ENCODE data around the gene SLC37A4.
A peak's percentile ranks its signal among the peaks of the same experiment; 100 is the strongest.
"Not testable (repeated sequence)": the region's sequence is repeated elsewhere in the genome, so short reads cannot be mapped to it uniquely, and the experiment has no call there.

SLC37A4 gene

DNA sequence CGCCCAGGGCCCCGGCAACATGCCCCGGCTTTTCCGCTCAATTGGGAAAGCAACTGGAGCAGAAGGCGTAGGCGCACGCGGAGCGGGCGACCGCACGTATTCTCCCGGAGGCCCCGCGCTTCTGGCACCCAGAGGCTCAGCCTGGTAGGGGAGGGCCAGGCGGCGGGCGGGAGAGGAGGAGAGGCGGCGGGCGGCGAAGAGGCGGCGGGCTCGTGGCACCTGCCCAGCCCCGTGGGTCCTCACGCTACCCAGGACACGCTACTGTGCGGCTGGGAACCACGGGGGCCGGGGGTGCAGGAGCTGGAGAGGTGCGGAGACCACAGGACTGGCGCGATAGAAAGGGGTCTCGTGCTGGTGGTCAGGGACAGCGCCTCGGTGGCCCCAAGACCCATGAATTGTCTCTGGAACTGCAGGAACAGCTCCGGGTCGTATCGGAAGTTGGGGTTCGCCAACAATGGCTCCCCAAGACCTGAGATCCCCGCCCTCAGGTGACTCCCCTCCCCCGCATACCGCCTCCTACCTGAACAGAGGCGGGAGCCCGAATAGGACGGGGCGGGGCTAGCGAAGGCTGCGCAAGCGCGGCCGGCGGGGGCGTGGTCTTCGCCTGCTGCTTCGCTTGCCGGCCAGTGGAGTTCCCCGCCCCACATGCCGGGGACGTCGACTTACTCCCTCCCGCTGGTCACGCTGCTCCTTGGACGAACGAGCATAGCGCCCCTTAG is at the start of gene SLC37A4:
SLC37A4 (minus strand) TSS at position 549 of the 719 bp plus-strand sequence.
- DNase-seq (ENCODE audit: low spot score) = peak; percentile 87

DNA sequence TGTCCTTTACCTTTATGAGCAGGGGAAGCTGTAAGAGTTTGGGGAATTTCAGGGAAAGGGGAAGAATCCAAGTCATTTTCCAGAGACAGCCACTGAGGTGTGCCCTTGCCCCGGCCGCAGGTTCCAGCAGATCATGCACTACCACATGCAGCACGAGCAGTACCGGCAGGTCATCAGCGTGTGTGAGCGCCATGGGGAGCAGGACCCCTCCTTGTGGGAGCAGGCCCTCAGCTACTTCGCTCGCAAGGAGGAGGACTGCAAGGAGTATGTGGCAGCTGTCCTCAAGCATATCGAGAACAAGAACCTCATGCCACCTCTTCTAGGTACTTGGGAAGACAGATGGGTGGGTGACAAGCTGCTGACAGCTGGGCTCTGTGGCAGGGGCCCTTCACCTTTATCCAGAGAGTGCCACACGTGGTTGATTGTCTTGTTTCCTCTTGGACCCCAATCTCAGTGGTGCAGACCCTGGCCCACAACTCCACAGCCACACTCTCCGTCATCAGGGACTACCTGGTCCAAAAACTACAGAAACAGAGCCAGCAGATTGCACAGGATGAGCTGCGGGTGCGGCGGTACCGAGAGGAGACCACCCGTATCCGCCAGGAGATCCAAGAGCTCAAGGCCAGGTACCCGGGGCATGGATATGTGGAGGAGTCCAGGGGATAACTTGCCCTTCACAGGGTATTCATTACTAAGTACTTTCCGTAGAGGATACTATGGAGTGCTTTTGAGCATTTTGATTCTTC is 48.2 kb upstream of the SLC37A4 start:
- DNase-seq (ENCODE audit: low spot score) = no peak

DNA sequence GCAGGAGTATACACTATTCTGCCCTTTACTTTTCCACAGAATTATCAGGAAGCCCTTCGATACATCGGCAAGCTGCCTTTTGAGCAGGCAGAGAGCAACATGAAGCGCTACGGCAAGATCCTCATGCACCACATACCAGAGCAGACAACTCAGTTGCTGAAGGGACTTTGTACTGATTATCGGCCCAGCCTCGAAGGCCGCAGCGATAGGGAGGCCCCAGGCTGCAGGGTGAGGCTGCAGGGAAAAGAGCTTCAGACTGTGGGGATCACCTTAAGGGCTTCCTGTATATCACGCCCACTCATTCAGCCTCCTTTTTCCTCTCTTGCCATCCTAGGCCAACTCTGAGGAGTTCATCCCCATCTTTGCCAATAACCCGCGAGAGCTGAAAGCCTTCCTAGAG is 47.2 kb upstream of the SLC37A4 start:
- DNase-seq (ENCODE audit: low spot score) = no peak

DNA sequence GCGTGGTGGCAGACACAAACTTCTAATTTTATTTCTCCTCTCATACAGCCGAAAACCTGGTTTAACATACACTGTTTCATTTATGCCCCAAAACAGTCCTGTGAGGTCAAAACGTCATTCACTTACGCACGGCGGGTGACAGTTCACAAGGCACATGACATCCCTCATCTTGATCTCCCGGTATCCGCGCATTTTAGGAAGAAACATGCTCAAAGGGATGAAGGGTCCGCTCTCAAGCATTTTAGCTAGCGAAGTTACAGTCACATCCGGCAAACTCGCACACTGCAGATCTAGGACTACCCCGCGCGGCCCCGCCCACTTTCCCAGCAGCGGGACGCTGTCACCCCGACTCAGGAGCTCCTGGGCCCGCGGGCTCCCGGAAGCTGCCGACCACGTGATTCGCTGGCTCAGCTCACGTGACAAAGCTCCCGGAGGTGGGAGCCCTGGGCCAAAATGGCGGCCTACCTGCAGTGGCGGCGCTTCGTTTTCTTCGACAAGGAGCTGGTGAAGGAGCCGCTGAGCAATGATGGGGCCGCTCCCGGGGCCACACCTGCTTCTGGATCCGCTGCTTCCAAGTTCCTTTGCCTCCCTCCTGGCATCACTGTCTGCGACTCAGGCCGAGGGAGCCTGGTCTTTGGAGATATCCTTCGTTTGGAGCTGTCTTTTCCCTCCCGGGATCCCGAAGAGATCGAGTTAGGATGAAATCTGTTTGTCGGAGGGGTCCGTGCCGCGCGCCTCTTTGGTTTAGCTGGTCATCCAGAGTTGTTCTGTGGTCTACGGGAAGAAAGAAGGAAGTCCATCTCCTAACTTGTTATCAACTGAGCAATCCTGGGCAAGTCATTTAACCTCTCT is 36.9 kb upstream of the SLC37A4 start, which contains the start of gene VPS11:
VPS11 (plus strand) TSS at position 448 of the 852 bp plus-strand sequence; CDS start at position 454, 6 bp downstream.
- DNase-seq (ENCODE audit: low spot score) = peak; percentile 98

- DNase-seq (ENCODE audit: low spot score) = peak; percentile 43
Observed at GRCh38 chr11:119065369-119065768, 34.7 kb upstream of the SLC37A4 start.

DNA sequence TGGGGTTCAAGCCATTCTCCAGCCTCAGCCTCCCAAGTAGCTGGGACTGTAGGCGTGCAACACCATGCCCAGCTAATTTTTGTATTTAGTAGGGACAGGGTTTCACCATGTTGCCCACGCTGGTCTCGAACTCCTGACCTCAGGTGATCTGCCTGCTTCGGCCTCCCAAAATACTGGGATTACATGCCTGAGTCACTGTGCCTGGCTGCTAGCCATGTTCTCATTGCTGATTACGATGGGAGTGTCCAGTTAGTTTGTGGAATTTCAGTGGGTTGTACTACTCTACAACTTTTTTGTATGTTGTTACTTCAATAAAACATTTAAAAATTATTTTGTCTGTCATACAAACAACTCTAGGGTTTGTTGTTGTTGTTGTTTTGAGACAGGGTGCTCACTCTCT is 32.1 kb upstream of the SLC37A4 start:
- no peak for DNase-seq (ENCODE audit: low spot score)

DNA sequence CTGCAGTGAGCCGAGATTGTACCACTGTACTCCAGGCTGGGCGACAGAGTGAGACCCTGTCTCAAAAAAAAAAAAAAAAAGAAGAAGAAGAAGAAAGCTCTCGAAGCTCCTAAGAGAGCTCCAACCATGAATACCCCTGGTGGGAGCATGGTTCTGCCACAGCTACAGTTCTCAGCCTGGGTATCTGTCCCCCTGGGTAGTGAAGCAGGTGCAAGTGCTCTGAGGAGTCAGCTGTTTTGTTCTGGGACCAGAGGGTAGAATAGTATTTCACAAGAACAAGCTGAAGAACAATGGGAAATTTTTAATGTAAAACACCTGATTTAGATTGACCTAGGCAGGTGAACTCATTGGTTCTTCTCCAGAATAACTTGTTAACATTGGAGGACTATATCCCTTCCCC is 30.6 kb upstream of the SLC37A4 start:
- no peak for DNase-seq (ENCODE audit: low spot score)

DNA sequence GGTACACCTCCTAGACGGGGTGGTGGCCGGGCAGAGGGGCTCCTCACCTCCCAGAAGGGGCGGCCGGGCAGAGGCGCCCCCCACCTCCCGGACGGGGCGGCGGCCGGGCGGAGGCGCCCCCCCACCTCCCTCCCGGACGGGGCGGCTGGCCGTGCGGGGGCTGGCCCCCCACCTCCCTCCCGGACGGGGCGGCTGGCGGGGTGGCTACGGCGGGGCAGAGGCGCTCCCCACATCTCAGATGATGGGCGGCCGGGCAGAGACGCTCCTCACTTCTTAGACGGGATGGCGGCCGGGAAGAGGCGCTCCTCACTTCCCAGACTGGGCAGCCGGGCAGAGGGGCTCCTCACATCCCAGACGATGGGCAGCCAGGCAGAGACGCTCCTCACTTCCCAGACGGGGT is 28.5 kb upstream of the SLC37A4 start:
- DNase-seq (ENCODE audit: low spot score) = not testable (repeated sequence)

DNA sequence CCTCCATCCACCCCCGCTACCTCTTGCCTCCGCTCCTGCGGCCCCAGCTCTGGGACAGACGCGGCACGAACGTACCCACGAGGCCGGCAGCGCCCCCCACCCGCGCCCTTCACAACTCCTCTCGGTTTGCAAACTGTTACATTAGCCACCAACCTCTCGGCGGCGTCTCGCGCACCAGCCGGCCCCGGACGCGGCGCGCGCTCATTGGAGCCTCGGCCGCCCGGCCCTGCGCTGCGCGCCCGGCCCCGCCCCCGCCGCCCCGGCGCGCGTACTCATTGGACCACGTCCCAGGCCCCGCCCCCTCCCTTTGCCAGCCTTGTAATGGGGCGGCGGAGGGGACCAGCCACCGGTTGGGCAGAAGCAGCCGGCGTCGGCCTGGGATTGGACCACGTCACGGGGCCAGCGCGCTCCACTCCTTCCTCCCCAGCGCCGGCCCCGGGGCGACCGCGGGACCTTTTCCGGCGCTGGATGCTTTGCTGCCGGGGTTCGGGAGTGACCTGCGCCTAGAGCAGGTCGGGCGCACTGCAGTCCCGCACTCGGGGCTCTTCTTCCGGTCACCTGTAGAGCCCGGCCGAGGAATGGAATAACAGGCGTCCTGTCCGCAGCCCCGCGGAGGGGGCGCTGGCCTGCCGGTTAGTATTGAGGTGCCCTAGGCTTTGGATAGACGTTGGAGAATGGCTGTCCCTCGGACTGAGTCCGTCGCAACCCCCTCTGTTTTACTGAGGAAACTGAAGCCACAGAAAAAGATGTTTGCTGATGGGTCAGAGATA is 26.5 kb upstream of the SLC37A4 start, which contains the start of gene HYOU1:
HYOU1 (minus strand) TSS at position 206 of the 770 bp plus-strand sequence. CDS start 1,045 bp downstream, outside the sequence.
- DNase-seq (ENCODE audit: low spot score) = peak; percentile 96

- peak; percentile 48 for DNase-seq (ENCODE audit: low spot score)
Observed at GRCh38 chr11:119056421-119056999, 25.8 kb upstream of the SLC37A4 start.

GRCh38 chr11:119055901-119056300 is 25.2 kb upstream of the SLC37A4 start:
- no peak for DNase-seq (ENCODE audit: low spot score)

- DNase-seq (ENCODE audit: low spot score) = no peak
Observed at GRCh38 chr11:119054418-119054817, 23.7 kb upstream of the SLC37A4 start.

DNA sequence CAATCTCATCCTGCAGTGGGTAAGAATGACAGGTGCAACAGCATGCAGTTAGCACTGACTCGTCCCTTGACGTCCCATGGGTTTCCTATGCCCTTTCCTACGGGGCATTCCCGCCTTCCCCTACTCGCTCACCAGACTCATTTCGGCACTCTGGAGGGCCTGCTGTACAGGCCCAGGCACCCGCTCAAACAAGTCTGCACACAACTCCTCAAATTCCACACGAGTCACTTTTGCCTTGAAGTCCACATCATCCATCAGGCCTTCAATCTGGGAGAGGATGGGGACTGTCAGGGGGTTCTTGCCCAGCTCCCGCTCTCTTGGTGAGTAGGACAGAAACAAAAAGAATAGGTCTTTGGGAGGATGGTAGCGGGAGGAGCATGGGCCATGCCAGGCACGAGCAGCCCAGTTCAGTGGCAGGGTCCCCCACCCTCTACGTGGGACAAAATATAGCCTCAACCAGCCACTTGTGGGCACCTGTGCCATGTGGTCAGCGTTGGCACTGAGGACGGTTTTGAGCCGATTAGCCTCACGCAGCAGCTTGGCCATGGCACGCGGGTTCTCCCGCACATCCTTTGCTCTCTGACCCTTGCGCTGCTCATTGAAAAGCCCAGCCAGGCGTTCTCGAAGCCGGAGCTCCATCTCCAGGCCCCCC is 21.6 kb upstream of the SLC37A4 start:
- no peak for DNase-seq (ENCODE audit: low spot score)

- no peak for DNase-seq (ENCODE audit: low spot score)
Observed at GRCh38 chr11:119051440-119052162, 20.9 kb upstream of the SLC37A4 start.

- DNase-seq (ENCODE audit: low spot score) = no peak
Observed at GRCh38 chr11:119049081-119049480, 18.4 kb upstream of the SLC37A4 start.

GRCh38 chr11:119048644-119049043 is 18.0 kb upstream of the SLC37A4 start:
- no peak for DNase-seq (ENCODE audit: low spot score)

- no peak for DNase-seq (ENCODE audit: low spot score)
Observed at GRCh38 chr11:119047205-119047604, 16.5 kb upstream of the SLC37A4 start.

DNA sequence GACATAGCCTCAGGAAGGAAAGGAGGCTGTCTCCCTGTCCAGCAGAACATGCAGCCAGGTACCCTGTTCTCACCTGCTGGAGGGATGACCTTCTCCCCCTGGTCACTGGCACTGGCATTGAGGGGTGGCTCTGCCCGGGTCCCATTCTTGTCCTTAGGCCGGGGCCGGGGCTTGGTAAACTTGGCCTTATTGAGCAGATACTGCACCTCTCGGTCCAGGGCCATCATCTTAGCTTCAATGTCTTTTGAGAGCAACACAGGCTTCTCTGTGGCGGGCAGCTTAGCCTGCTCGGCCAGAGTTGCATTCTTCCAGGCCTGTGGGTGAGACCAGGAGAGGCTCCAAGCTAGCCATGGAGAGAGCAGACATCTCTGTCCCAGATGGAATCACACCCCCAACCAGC is 15.8 kb upstream of the SLC37A4 start:
- DNase-seq (ENCODE audit: low spot score) = no peak

DNA sequence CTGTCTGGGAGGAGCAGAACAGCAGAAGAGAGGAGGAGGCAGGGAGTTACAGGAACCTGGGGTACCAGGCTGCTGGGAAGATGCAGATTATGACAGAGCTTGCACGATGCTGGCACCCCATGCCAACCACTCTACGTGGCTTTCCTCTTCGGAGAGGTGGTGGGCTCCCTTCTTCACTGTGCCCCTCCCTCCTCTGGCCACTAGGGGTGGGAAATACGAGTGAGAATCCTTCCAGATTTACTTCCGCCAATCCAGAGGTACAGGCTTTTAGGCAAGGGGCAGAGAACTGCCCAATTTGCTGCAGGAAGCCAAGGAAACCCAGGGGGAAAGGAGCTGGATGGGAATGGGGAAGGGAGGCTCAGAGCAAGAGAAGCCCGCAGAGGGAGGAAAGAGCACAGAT is 14.0 kb upstream of the SLC37A4 start:
- DNase-seq (ENCODE audit: low spot score) = no peak

- no peak for DNase-seq (ENCODE audit: low spot score)
Observed at GRCh38 chr11:119042927-119043326, 12.2 kb upstream of the SLC37A4 start.

All from HuH-7.5 (cell line).